Activated CD4-positive, alpha-beta T cell treated with anti-CD3 and anti-CD28 coated beads, Interleukin-2, amount 10 ng/mL, durations not matched to agents 7 days and 5 days (primary cell): ENCODE results near the gene PRIM2. TPM values are rescaled to one million over a fixed set of nuclear protein-coding genes. Genes with fewer than 3 reads are reported as not detected.
"Not testable (repeated sequence)": the region's sequence is repeated elsewhere in the genome, so short reads cannot be mapped to it uniquely, and the experiment has no call there.

ENCODE experiments used
- CTCF ChIA-PET: fragments of 350-600 bp; sonication (Branson Sonifier 250); formaldehyde crosslinking; loops from one replicate; lab custom pipeline; 2021; ENCODE audit warnings: antibody characterized with exemption; lab: Charles Lee
- POLR2A ChIA-PET: fragments of 350-600 bp; sonication (Branson Sonifier 250); formaldehyde crosslinking; loops from one replicate; lab custom pipeline; 2021; ENCODE audit warnings: antibody characterized with exemption; lab: Charles Lee
- DNase-seq: peaks from one replicate; pipeline ENCODE4 v3.0.0-alpha.2; 2020
- H3K27ac Mint-ChIP-seq: one replicate; pipeline ENCODE4 v1.8.0; 2021; ENCODE audit warnings: mild to moderate bottlenecking, moderate library complexity, mixed read lengths
- H3K27me3 Mint-ChIP-seq: one replicate; pipeline ENCODE4 v1.8.0; 2021; ENCODE audit warnings: mixed read lengths
- H3K36me3 Mint-ChIP-seq: one replicate; pipeline ENCODE4 v1.8.0; 2021; ENCODE audit warnings: low read depth, mixed read lengths
- H3K4me1 Mint-ChIP-seq: one replicate; pipeline ENCODE4 v1.8.0; 2021; ENCODE audit warnings: mixed read lengths
- H3K4me3 Mint-ChIP-seq: one replicate; pipeline ENCODE4 v1.8.0; 2021; ENCODE audit warnings: mild to moderate bottlenecking, moderate library complexity, mixed read lengths
- H3K9me3 Mint-ChIP-seq: one replicate; pipeline ENCODE4 v1.8.0; 2021; ENCODE audit warnings: mixed read lengths
- total RNA-seq, 2 experiments: library from RNA; stranded (reverse); gene quantifications; one replicate each; pipeline ENCODE4 v1.2.3, GENCODE V29; 2021

Gene PRIM2
- total RNA-seq, 2 experiments from 2014 or later: 35.7 to 37.7 TPM

GRCh38 chr6:57312004-57312345 is 5.5 kb upstream of the PRIM2 start:
- H3K27me3 Mint-ChIP-seq: peaks cover 9% of the 10 kb centered on the region
- DNase-seq: no peak
- peaks cover 2% of the 10 kb centered on the region for H3K4me1 Mint-ChIP-seq
- H3K4me3 Mint-ChIP-seq: no peak overlapping the region
- H3K36me3 Mint-ChIP-seq: no peaks in the 10 kb centered on the region
- no peaks in the 10 kb centered on the region for H3K9me3 Mint-ChIP-seq
- ChIA-PET CTCF (no interaction called here), POLR2A (no interaction called here)
- H3K27ac Mint-ChIP-seq: no peak overlapping the region

DNA sequence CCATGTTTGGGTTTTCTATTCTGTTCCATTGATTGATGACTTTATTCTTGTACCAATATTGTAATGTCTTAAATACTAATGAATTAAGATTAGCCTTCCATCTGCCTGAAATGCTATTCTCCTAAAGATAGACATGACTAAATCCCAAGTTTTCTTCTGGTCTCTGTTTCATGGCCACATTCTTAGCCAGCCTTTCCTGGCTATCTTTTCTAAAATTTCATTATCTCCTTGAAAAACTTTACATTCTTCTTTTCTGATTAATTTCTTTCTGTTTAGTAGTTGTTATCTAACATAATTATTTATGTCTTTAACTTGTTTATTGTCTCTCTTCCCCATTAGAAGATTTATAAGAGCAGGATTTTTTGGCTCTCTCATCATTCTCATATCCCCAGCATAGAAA is 4.4 kb upstream of the PRIM2 start:
- Mint-ChIP-seq H3K4me3 (no peak overlapping the region), H3K4me1 (peaks cover 6% of the 10 kb centered on the region), H3K27me3 (peaks cover 5% of the 10 kb centered on the region), H3K9me3 (no peaks in the 10 kb centered on the region), H3K27ac (no peak overlapping the region), H3K36me3 (peaks cover 2% of the 10 kb centered on the region)
- CTCF ChIA-PET: no interaction called here
- no peak for DNase-seq
- POLR2A ChIA-PET: no interaction called here

DNA sequence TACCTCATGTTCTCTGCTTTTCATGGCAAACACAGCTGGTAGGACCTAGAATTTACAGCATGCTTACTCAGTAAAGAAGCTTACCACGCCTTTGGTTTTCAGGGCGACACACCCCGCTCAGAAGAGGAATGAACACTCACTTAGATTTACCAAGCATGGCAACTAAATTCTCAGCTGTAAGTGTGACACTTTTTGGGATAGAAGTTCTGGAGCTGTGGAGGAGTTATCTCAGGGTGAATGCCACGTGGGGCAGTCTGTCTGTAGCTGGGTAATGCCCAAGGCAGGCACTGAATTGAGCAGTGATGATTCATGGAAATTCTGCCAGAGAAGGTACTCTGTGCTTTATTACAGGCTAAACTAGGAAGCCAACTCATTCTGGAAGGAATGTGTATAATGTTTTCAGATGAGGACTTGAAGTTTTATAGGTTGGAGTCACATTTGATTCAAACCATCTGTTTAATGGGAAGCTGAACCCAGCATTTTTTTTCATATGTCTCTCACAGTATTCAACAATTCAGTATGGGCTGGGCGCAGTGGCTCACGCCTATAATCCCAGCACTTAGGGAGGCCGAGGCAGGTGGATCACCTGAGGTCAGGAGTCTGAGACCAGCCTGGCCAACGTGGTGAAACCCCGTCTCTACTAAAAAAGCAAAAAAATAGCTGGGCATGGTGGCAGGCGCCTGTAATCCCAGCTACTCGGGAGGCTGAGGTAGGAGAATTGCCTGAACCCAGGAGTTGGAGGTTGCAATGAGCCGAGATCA is 3.5 kb upstream of the PRIM2 start:
- H3K27ac Mint-ChIP-seq: no peak overlapping the region
- ChIA-PET CTCF (no interaction called here), POLR2A (no interaction called here)
- peaks cover 6% of the 10 kb centered on the region for H3K36me3 Mint-ChIP-seq
- no peak overlapping the region for H3K4me3 Mint-ChIP-seq
- peaks cover 2% of the 10 kb centered on the region for H3K27me3 Mint-ChIP-seq
- no peak for DNase-seq
- H3K9me3 Mint-ChIP-seq: no peaks in the 10 kb centered on the region
- H3K4me1 Mint-ChIP-seq: peaks cover 14% of the 10 kb centered on the region

GRCh38 chr6:57315111-57315510 is 2.3 kb upstream of the PRIM2 start:
- no peak overlapping the region for H3K27ac Mint-ChIP-seq
- CTCF ChIA-PET: interaction anchor here (1.2 kb wide), 1 partner anchor 360 kb away, joined by 4 read pairs; the partner anchor contains the start of gene BEND6
- no peak overlapping the region for H3K4me3 Mint-ChIP-seq

GRCh38 chr6:57315851-57316250 is 1.6 kb upstream of the PRIM2 start:
- DNase-seq: no peak
- Mint-ChIP-seq H3K4me3 (no peak overlapping the region), H3K36me3 (peaks cover 26% of the 10 kb centered on the region), H3K27me3 (peaks cover 2% of the 10 kb centered on the region), H3K27ac (no peak overlapping the region), H3K9me3 (no peaks in the 10 kb centered on the region), H3K4me1 (peaks cover 33% of the 10 kb centered on the region)
- POLR2A ChIA-PET: no interaction called here
- CTCF ChIA-PET: interaction anchor here (0.6 to 3.3 kb wide), 4 partner anchors 361 to 686 kb away, joined by 3 to 27 read pairs (median 4); partner anchors contain the start of gene BEND6

More at GRCh38 chr6:57315111-57315510, 2.3 kb upstream of the PRIM2 start:
- POLR2A ChIA-PET: no interaction called here
- DNase-seq: no peak
- peaks cover 2% of the 10 kb centered on the region for H3K27me3 Mint-ChIP-seq
- H3K36me3 Mint-ChIP-seq: peaks cover 18% of the 10 kb centered on the region
- H3K4me1 Mint-ChIP-seq: peaks cover 26% of the 10 kb centered on the region
- H3K9me3 Mint-ChIP-seq: no peaks in the 10 kb centered on the region

DNA sequence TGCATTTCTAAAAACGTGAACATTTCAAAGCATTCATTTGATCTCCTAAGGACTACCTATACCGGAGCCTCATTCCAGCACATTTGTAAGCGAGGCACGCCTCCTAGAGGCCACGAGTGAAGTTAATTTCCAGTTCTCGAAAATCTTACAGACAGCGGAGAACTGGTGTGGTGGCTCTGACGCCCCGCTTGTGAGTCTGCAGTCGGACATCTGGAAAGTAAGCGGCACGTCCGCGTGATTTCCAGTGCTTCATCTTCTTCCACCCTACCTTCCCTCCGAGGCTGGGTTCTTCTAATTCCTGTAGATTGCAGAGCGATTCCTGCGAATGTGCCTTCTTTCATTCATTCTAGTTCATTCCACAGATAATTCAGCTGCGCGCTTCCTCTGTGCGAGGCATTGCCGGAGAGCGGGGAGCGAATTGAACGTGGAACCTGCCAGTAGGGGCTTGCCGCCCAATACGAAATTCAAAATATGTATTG is 810 bp upstream of the PRIM2 start:
- no peaks in the 10 kb centered on the region for H3K9me3 Mint-ChIP-seq
- H3K4me3 Mint-ChIP-seq: peak overlapping the region; percentile 97
- peaks cover 32% of the 10 kb centered on the region for H3K36me3 Mint-ChIP-seq
- H3K27me3 Mint-ChIP-seq: peaks cover 2% of the 10 kb centered on the region
- peak overlapping the region; percentile 97 for H3K27ac Mint-ChIP-seq
- CTCF ChIA-PET: interaction anchor here (0.6 to 3.3 kb wide), 10 partner anchors 13 to 686 kb away, joined by 3 to 27 read pairs (median 3); no protein-coding TSS in a partner anchor
- POLR2A ChIA-PET: no interaction called here
- H3K4me1 Mint-ChIP-seq: peaks cover 39% of the 10 kb centered on the region
- peak; percentile 88 for DNase-seq

DNA sequence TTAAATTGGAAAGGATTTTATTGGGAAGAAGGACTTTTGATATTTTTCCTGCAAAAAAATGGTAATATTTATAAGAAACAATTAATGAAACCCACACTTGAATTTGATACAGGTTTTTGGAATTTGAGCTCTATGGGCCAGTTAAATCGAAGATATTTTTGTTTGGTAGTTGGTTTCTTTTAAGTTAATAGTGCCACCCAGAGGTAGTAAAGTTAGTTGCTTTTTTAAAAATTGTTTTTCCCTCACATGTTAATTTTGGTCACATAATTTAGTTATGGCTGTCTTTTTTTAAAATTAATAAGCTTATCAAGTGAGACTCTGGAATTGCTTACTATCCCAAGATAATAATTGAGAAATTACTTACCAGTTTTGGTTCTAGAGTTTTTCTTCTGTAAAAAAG is 7.1 kb downstream of the PRIM2 start:
- DNase-seq: no peak
- Mint-ChIP-seq H3K4me3 (no peak overlapping the region), H3K4me1 (peaks cover 33% of the 10 kb centered on the region), H3K36me3 (peaks cover 86% of the 10 kb centered on the region), H3K27me3 (no peaks in the 10 kb centered on the region), H3K9me3 (peaks cover 11% of the 10 kb centered on the region), H3K27ac (no peak overlapping the region)
- ChIA-PET CTCF (no interaction called here), POLR2A (no interaction called here)

DNA sequence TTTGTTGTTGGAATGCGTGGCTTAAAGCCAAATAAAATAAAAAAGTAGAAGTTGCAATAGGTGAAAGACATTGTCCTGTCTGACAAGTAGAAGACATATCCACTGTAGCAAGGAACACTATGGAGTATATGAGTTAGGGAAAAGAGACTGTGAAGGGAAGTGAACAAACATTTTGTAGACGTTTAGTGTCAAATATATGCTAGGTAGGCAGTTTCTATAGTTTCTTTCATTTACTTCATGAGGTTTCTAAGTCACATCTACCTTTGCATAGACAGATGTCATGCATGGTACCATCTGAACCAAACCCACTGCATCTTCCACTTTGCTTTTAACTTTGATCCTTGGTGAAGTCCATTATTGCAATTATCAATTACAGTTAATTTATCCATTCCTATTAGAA is 9.9 kb downstream of the PRIM2 start:
- Mint-ChIP-seq H3K27me3 (no peaks in the 10 kb centered on the region), H3K4me3 (no peak overlapping the region), H3K36me3 (peaks cover 84% of the 10 kb centered on the region), H3K9me3 (peaks cover 23% of the 10 kb centered on the region), H3K4me1 (peaks cover 10% of the 10 kb centered on the region), H3K27ac (no peak overlapping the region)
- CTCF ChIA-PET: no interaction called here
- DNase-seq: no peak
- POLR2A ChIA-PET: no interaction called here

GRCh38 chr6:57328074-57328473 is 10.6 kb downstream of the PRIM2 start:
- peaks cover 27% of the 10 kb centered on the region for H3K9me3 Mint-ChIP-seq
- peaks cover 82% of the 10 kb centered on the region for H3K36me3 Mint-ChIP-seq
- peaks cover 8% of the 10 kb centered on the region for H3K4me1 Mint-ChIP-seq
- no peak overlapping the region for H3K4me3 Mint-ChIP-seq
- CTCF ChIA-PET: no interaction called here
- no peak overlapping the region for H3K27ac Mint-ChIP-seq
- DNase-seq: no peak
- no peaks in the 10 kb centered on the region for H3K27me3 Mint-ChIP-seq
- POLR2A ChIA-PET: no interaction called here

GRCh38 chr6:57329933-57330332 is 12.5 kb downstream of the PRIM2 start:
- POLR2A ChIA-PET: no interaction called here
- no peak for DNase-seq
- Mint-ChIP-seq H3K27ac (no peak overlapping the region), H3K27me3 (no peaks in the 10 kb centered on the region), H3K4me3 (no peak overlapping the region), H3K36me3 (peaks cover 88% of the 10 kb centered on the region), H3K9me3 (peaks cover 33% of the 10 kb centered on the region), H3K4me1 (no peaks in the 10 kb centered on the region)
- CTCF ChIA-PET: interaction anchor here (0.9 kb wide), 1 partner anchor 13 kb away, joined by 3 read pairs; the partner anchor contains the start of gene PRIM2

- peaks cover 5% of the 10 kb centered on the region for H3K4me1 Mint-ChIP-seq
- no peaks in the 10 kb centered on the region for H3K27me3 Mint-ChIP-seq
- no peak overlapping the region for H3K4me3 Mint-ChIP-seq
- H3K27ac Mint-ChIP-seq: no peak overlapping the region
- DNase-seq: no peak
- peaks cover 2% of the 10 kb centered on the region for H3K9me3 Mint-ChIP-seq
- ChIA-PET POLR2A (no interaction called here), CTCF (no interaction called here)
- H3K36me3 Mint-ChIP-seq: peaks cover 24% of the 10 kb centered on the region
These were observed 24.8 kb downstream of the PRIM2 start for GRCh38 chr6:57342148-57342669.

DNA sequence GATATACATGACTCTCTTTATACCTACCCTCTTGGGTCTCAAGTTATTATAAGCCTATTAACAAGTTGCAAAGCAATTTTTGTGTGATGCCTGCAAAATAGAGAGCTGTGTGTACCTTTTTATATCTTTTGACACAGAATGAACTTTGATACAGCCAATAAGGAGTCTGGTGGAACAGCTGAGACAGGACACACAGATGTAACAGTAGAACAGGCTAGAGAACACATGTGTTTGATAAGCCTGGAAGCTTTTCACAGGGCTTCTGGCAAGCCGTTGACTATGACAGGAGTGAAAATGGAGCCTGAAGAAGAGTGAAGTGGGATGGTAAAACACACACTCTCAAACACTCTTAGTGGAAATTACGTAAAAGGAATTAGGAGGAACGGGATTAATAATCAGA is 25.9 kb downstream of the PRIM2 start:
- DNase-seq, H3K27me3 Mint-ChIP-seq, H3K27ac Mint-ChIP-seq, POLR2A ChIA-PET, H3K4me3 Mint-ChIP-seq, H3K9me3 Mint-ChIP-seq: not testable (repeated sequence)
- peaks cover 22% of the 10 kb centered on the region for H3K36me3 Mint-ChIP-seq
- peaks cover 11% of the 10 kb centered on the region for H3K4me1 Mint-ChIP-seq
- CTCF ChIA-PET: interaction anchor here (0.6 kb wide), 1 partner anchor 14 kb away, joined by 4 read pairs; no protein-coding TSS in a partner anchor

GRCh38 chr6:57346715-57347114 is 29.3 kb downstream of the PRIM2 start:
- H3K9me3 Mint-ChIP-seq, H3K27ac Mint-ChIP-seq, DNase-seq, H3K4me3 Mint-ChIP-seq, POLR2A ChIA-PET, H3K27me3 Mint-ChIP-seq, CTCF ChIA-PET: not testable (repeated sequence)
- H3K4me1 Mint-ChIP-seq: peaks cover 20% of the 10 kb centered on the region
- peaks cover 38% of the 10 kb centered on the region for H3K36me3 Mint-ChIP-seq
